Endothelial cell of umbilical vein (primary cell): Measurements from ENCODE around the gene CXCL14.

Experiments used
- CTCF ChIP-seq, 2 donors: IDR thresholded peaks; 1 replicate in 1 of 2; 2 replicates in 1 of 2; pipeline ENCODE4 v1.5.1; 2011; ENCODE audit warnings: low read length in 2 of 2, mild to moderate bottlenecking in 2 of 2, moderate library complexity in 2 of 2, control low read depth in 1 of 2, inconsistent platforms in 1 of 2, low read depth in 1 of 2; ENCODE audit not compliant: insufficient read depth in 1 of 2; ENCODE audit errors: extremely low read depth in 1 of 2
- EZH2 ChIP-seq: IDR thresholded peaks from 2 replicates; pipeline ENCODE4 v1.6.1; 2012; ENCODE audit warnings: borderline replicate concordance, low read depth, mild to moderate bottlenecking, moderate library complexity, low read length, inconsistent platforms; ENCODE audit not compliant: severe bottlenecking
- POLR2A ChIP-seq: IDR thresholded peaks from 2 replicates; pipeline ENCODE4 v1.6.1; 2012; ENCODE audit warnings: low read depth, mild to moderate bottlenecking, control low read depth, low read length
- POLR2AphosphoS5 ChIP-seq: IDR thresholded peaks from 2 replicates; pipeline ENCODE4 v1.6.1; 2012; ENCODE audit warnings: low read depth, mild to moderate bottlenecking, control low read depth, low read length, moderate library complexity; ENCODE audit not compliant: insufficient read depth

- TF ChIP-seq CTCF (IDR thresholded peaks at IDR 0.05; ENCODE audit: extremely low read depth in 1 of 2, insufficient read depth in 1 of 2, low read depth in 1 of 2, low read length in 2 of 2) (no peak), POLR2AphosphoS5 (no peak), EZH2 (no peak), POLR2A (no peak)
Observed at GRCh38 chr5:135537745-135538144, 41.0 kb downstream of the CXCL14 start.
